HG02571 (cell line): ENCODE measurements around the gene IGF2R.
A peak's percentile ranks its signal among the peaks of the same experiment; 100 is the strongest.
"Not testable (repeated sequence)": the region's sequence is repeated elsewhere in the genome, so short reads cannot be mapped to it uniquely, and the experiment has no call there.

Experiments
- ATAC-seq: cut with Tn5 transposase; IDR thresholded peaks from one replicate; pipeline ENCODE4 v1.9.1; 2021; ENCODE audit warnings: mild to moderate bottlenecking, moderate library complexity; ENCODE audit not compliant: unreplicated experiment

IGF2R gene

DNA sequence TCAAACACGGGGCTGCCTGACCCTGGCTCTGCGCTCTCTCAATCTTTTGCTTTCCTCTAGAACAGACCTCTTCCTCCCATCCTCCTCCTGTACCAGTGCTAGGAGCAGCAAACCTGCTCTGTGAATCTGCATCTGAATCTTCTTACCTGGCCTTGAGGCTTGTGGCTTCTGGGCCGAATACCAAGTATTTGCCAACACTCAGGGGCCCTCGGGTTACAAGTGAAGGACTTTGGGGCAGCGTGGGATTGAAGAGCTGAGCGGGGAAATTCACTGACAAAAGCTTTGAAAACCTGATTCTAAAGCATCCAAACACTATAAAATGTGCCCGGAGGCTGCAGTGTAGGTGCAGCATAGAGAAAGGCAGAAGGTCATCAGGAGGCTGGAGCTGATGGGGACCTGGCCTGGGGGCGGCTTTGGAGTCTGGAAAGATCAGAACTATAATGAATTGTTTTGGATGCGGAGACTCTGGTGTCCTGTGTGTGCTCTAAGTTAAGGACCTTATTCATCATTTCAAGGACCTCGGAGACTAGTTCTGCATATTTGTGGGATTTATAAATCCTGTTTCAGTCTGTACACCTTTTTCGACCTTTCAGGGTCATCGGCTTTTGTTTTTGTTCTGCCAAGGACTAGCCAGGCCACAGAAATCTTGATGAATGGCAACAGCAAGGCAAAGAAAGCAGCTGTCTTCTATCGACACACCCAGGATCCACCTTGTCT is 16.4 kb upstream of the IGF2R start:
- no peak for ATAC-seq

DNA sequence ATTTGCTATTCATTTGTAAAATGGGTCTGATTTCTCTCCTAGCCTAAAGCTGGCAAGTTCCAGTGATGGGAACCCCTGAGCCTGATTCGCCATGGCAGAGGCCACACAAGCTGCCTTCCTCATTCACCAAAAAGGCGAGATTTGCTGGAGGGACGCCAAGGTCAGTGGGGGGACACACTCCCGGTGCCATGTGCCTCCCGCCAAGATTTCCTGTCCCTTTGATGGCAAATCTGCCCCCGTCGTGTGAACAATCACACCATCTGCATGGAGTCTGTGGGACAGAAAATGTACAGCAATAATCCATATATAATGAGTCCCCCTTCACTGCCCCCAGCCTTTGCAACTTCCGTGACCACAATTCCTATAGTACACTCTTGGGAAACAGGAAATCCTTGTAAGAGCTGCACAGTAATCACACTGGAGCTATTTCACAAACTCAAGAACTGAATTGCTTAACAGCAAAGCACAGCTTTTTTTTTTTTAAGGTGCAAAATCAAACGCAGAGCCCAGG is 15.7 kb upstream of the IGF2R start:
- no peak for ATAC-seq

GRCh38 chr6:159955945-159956361 is 12.9 kb upstream of the IGF2R start:
- no peak for ATAC-seq

DNA sequence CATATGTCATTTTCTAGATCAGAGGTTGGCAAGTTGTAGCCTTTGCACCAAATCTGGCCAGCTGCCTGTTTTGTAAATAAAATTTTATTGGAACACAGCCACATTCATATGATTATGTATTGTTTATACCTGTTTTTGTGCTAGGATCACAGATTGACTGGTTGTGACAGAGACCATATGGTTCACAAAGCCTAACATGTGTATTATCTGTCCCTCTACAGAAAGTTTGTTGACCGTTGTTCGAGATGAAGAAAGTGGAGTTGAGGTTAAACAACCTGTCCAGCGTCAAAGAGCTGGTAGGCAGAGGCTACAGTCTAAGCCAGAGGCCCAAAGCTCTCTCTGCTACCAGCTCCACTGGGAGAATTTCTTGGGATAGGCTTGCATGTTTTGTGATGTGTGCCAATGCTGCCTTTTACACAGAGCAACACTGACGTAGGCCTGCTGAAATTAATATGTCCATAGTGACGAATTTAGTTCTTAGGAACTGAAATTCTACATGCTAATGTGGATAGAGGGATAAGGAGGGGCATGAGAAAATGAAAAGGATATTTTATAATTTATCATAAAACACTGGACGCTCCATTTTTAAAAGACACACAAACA is 11.7 kb upstream of the IGF2R start:
- ATAC-seq = no peak

GRCh38 chr6:159959165-159959975 is 9.5 kb upstream of the IGF2R start:
- no peak for ATAC-seq

- ATAC-seq = no peak
Measured at GRCh38 chr6:159959976-159960384, 8.9 kb upstream of the IGF2R start.

GRCh38 chr6:159960485-159960884 is 8.4 kb upstream of the IGF2R start:
- no peak for ATAC-seq

- no peak for ATAC-seq
Measured at GRCh38 chr6:159961528-159961927, 7.4 kb upstream of the IGF2R start.

GRCh38 chr6:159963111-159963510 is 5.8 kb upstream of the IGF2R start:
- no peak for ATAC-seq

GRCh38 chr6:159964046-159964445 is 4.8 kb upstream of the IGF2R start:
- ATAC-seq = no peak

- no peak for ATAC-seq
Measured at GRCh38 chr6:159966339-159966738, 2.5 kb upstream of the IGF2R start.

DNA sequence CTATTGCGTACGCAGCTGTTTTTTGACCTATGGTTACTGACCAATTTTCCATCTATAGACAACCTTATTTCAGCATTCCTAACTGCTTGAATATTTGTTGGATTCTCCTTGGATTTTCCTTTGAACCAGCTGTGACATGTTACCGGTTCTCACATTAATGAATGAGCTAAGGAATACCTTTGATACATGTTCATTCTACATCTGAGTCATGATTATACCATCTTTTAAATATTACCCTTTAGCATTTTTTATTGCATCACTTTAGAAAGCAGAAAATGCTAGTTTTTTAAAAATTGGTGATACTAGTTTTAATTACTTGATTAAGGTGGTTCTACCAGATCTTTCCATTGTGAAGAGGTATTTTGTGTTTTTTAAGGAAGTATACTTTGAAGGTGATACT is 1.9 kb upstream of the IGF2R start:
- ATAC-seq = no peak

GRCh38 chr6:159967621-159968020 is 1.3 kb upstream of the IGF2R start:
- not testable (repeated sequence) for ATAC-seq

DNA sequence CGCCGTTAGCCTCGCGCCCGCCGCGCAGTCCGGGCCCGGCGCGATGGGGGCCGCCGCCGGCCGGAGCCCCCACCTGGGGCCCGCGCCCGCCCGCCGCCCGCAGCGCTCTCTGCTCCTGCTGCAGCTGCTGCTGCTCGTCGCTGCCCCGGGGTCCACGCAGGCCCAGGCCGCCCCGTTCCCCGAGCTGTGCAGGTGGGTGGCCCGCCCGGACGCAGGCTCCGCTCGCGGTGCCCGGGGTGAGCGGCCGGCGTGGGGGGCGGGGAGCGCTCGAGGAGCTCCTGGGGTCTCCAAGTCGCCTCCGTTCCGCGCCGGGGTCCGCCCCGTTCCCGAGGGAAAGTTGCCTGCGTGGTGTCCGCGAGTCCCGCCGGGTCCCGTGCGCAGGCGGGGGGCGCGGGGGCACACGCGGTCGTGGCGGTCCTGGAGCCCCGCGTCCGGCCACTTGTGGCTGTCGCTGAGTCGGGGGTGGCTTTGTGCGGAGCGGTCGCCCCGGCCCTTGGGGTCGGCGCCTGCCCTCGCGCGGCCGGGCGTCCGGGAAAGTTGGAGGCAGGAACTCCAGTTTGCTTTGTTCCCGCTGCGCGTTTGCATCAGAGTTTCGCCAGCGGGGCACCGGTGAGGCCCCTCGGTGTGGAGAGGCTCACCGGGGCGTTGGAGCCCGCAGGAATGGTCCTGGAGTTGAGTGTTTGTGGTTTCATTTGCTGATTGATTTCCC is 476 bp downstream of the IGF2R start:
- peak; percentile 30 for ATAC-seq

DNA sequence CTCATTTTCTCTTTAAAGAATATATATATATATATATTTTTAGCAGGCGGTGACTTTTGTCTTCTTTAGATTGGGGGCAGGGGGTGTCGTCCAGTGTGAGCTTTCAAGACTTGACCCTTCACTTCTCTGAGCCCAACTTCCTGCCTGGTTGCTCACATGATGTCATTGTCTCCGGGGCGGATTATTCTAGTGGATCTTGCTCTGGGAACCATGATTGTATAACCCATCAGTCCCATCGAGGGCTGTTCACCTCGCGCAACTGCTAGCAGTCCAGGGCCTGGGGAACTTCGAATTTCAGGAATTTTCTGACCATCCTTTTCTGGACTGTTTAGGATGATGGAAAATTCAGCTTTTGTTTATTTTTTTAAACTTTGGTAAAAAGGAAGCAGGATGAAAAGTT is 1.0 kb downstream of the IGF2R start:
- no peak for ATAC-seq

GRCh38 chr6:159970659-159971063 is 1.8 kb downstream of the IGF2R start:
- ATAC-seq = no peak

DNA sequence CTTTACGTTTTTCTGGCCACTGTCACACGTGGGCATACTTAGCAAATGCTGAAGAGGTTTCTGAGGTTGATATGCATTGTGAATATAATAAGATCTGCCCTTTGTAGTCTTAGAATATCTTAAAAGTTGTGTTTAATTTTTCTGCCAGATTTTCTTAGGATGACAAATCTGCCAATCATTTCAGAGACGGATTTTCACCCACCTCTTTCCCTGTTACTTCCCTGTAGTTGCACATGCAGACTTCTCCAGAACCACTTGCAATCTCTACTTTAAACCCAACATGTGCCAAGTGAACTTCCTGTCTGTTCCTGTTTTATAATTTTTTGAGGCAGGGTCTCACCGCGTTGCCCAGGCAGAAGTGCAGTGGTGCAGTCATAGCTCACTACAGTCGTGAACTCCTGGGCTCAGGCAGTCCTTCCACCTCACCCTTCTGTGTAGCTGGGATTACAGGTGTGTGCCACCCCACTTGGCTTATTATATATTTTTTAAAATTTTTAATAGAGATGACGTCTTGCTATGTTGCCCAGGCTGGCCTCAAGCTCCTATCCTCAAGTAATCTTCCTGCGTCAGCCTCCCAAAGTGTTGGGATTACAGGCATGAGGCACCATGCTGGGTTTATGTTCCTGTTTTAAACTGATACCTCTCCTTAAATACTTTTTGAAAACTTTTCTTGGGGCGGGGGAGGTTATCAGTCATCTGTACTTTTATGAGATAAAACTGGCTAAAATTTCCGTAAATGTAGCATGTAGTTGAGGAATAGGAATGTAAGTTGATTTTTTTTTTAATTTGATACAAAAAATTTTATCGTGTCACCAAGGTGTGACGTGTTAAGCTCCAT is 2.7 kb downstream of the IGF2R start:
- no peak for ATAC-seq

DNA sequence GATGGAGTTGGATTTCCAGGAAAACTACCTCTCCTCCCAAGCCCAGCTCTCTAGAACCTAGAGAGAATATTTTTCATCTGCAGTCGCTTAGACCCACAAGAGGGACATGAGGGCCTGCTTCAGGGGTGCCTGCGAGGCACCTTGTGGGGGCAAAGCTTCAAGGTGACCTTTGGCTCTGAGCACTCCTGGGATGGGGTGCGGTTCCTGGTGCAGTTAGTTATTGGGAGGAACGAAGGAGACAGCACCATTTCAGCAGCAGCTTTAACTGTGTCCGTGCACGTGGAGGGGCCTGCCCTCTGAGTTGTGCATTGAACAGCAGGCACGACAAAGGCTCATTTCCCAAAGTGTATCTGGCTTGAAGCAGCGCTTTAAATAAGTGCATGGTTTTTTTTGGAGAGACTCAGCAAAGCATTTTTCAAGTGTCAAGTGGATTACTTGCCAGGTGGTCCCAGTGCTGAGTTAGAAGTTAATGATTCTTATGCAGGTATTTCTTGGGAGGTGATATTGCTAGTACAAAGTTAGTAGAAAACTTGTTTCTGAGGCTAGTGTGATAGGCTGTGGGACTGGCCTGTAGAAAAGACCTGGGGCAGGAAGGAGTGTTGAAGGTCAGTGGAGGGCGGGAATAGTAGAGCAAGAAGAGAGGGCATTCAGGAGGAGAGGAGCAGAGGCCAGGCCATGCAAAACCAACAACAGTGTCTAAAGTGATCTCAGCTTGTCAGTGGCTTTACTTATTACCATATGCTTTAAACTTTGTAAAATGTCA is 3.8 kb downstream of the IGF2R start:
- no peak for ATAC-seq

- ATAC-seq = no peak
Measured at GRCh38 chr6:159973406-159973805, 4.5 kb downstream of the IGF2R start.
